DND-41 (cell line): ENCODE data around the gene FSD1L.
"Not testable (repeated sequence)": the region's sequence is repeated elsewhere in the genome, so short reads cannot be mapped to it uniquely, and the experiment has no call there.

Experiments
- ATAC-seq: fragments of 200-7000 bp; cut with Tn5 transposase; 3 replicates; pipeline ENCODE4 v1.9.1; 2021; ENCODE audit warnings: low read depth; ENCODE audit not compliant: insufficient read depth
- DNase-seq: peaks from one replicate; pipeline ENCODE4 v3.0.0-alpha.2; 2020
- H2AFZ ChIP-seq: 2 replicates; pipeline ENCODE4 v1.6.0; 2012; ENCODE audit warnings: low read depth, low read length
- H3K27ac ChIP-seq: 2 replicates; pipeline ENCODE4 v1.5.1; 2012; ENCODE audit warnings: low read length, inconsistent platforms
- H3K27me3 ChIP-seq: fragments of 200-600 bp; sonication (generic); 2 replicates; pipeline ENCODE4 v1.6.0; 2012; ENCODE audit warnings: low read length, mild to moderate bottlenecking, inconsistent platforms; ENCODE audit not compliant: insufficient read depth, poor library complexity
- H3K36me3 ChIP-seq: 2 replicates; pipeline ENCODE4 v1.5.1; 2012; ENCODE audit warnings: low read length, inconsistent platforms; ENCODE audit not compliant: insufficient read depth
- H3K4me1 ChIP-seq: 2 replicates; pipeline ENCODE4 v1.5.1; 2012; ENCODE audit warnings: mild to moderate bottlenecking, low read length; ENCODE audit not compliant: insufficient read depth
- H3K4me2 ChIP-seq: 2 replicates; pipeline ENCODE4 v1.6.0; 2012; ENCODE audit warnings: mild to moderate bottlenecking, moderate library complexity, low read length, inconsistent platforms; ENCODE audit not compliant: insufficient read depth
- H3K4me3 ChIP-seq, 2 experiments: fragments of 200-600 bp in 1 of 2; shearing (Covaris generic) in 1 of 2; 2 replicates each; pipeline ENCODE4 v1.5.1; 2012 to 2016; ENCODE audit warnings: inconsistent platforms in 2 of 2, low read length in 2 of 2, mild to moderate bottlenecking in 2 of 2, low read depth in 1 of 2, moderate library complexity in 1 of 2
- H3K79me2 ChIP-seq: 2 replicates; pipeline ENCODE4 v1.6.0; 2012; ENCODE audit warnings: low read length, inconsistent platforms; ENCODE audit not compliant: insufficient read depth
- H3K9ac ChIP-seq: 2 replicates; pipeline ENCODE4 v1.6.0; 2012; ENCODE audit warnings: low read depth, mild to moderate bottlenecking, inconsistent platforms, low read length, moderate library complexity
- H3K9me3 ChIP-seq: 2 replicates; pipeline ENCODE4 v1.5.1; 2012; ENCODE audit warnings: low read length, moderate library complexity, mild to moderate bottlenecking, inconsistent platforms; ENCODE audit not compliant: insufficient read depth, severe bottlenecking
- H4K20me1 ChIP-seq: 2 replicates; pipeline ENCODE4 v1.6.0; 2012; ENCODE audit warnings: low read length; ENCODE audit not compliant: insufficient read depth
- CTCF ChIP-seq: IDR thresholded peaks from 2 replicates; pipeline ENCODE4 v1.5.1; 2012; ENCODE audit warnings: borderline replicate concordance, low read length, moderate library complexity, mild to moderate bottlenecking; ENCODE audit not compliant: poor library complexity, severe bottlenecking; ENCODE audit errors: extremely low read depth
- EZH2 ChIP-seq: IDR thresholded peaks from 3 replicates; pipeline ENCODE4 v1.6.1; 2012; ENCODE audit warnings: borderline replicate concordance, low read depth, mild to moderate bottlenecking, moderate library complexity, low read length, inconsistent platforms; ENCODE audit not compliant: severe bottlenecking

Gene FSD1L

GRCh38 chr9:105511446-105511845 is 63.6 kb downstream of the FSD1L start:
- no peaks in the 10 kb centered on the region for H3K9me3 ChIP-seq
- H3K4me3 ChIP-seq = no peak overlapping the region
- no peaks in the 10 kb centered on the region for H3K4me1 ChIP-seq
- DNase-seq = no peak
- no peak overlapping the region for H3K9ac ChIP-seq
- H3K79me2 ChIP-seq = no peaks in the 10 kb centered on the region
- peaks cover 9% of the 10 kb centered on the region; the same call in 1 of the 2 replicates for H3K36me3 ChIP-seq
- no peak overlapping the region for H3K4me2 ChIP-seq
- H2AFZ ChIP-seq = no peak overlapping the region
- no peak overlapping the region for H3K27ac ChIP-seq
- ATAC-seq = no peak
- no peak for TF ChIP-seq EZH2
- no peak for TF ChIP-seq CTCF
- no peaks in the 10 kb centered on the region for H4K20me1 ChIP-seq
- H3K27me3 ChIP-seq = no peaks in the 10 kb centered on the region

GRCh38 chr9:105515811-105516413 is 68.1 kb downstream of the FSD1L start:
- no peaks in the 10 kb centered on the region for H3K79me2 ChIP-seq
- no peak for DNase-seq
- no peak for ATAC-seq
- TF ChIP-seq EZH2 (no peak), CTCF (no peak)
- H3K4me1 ChIP-seq = no peaks in the 10 kb centered on the region
- peaks cover 9% of the 10 kb centered on the region; the same call in 1 of the 2 replicates for H3K36me3 ChIP-seq
- no peak overlapping the region for H3K9ac ChIP-seq
- no peak overlapping the region for H3K27ac ChIP-seq
- no peaks in the 10 kb centered on the region for H3K9me3 ChIP-seq
- no peak overlapping the region for H2AFZ ChIP-seq
- no peaks in the 10 kb centered on the region for H4K20me1 ChIP-seq
- H3K27me3 ChIP-seq = no peaks in the 10 kb centered on the region
- no peak overlapping the region for H3K4me3 ChIP-seq
- no peak overlapping the region for H3K4me2 ChIP-seq

GRCh38 chr9:105519710-105520369 is 72.0 kb downstream of the FSD1L start:
- not testable (repeated sequence) for H3K9me3 ChIP-seq, H3K4me2 ChIP-seq, H3K27me3 ChIP-seq, H3K79me2 ChIP-seq, H3K36me3 ChIP-seq, H4K20me1 ChIP-seq, H3K9ac ChIP-seq, H3K4me1 ChIP-seq, H3K27ac ChIP-seq, H2AFZ ChIP-seq
- DNase-seq = peak; percentile 14
- peak; percentile 83 for ATAC-seq
- peak overlapping the region in 1 of 2 experiments; percentile 38; a peak in 1 of 4 replicates for H3K4me3 ChIP-seq

- H3K9ac ChIP-seq, DNase-seq, H2AFZ ChIP-seq, H3K9me3 ChIP-seq, H3K79me2 ChIP-seq, H3K27ac ChIP-seq, H4K20me1 ChIP-seq, H3K4me2 ChIP-seq, H3K27me3 ChIP-seq, H3K36me3 ChIP-seq, H3K4me3 ChIP-seq, ATAC-seq, H3K4me1 ChIP-seq: not testable (repeated sequence)
These were observed 73.2 kb downstream of the FSD1L start for GRCh38 chr9:105520992-105521391.

GRCh38 chr9:105522618-105523385 is 75.0 kb downstream of the FSD1L start:
- not testable (repeated sequence) for ATAC-seq, H3K4me2 ChIP-seq, DNase-seq

More at GRCh38 chr9:105522618-105523385, 75.0 kb downstream of the FSD1L start:
- H3K4me1 ChIP-seq, H3K27ac ChIP-seq, H3K36me3 ChIP-seq, H3K9ac ChIP-seq, H3K79me2 ChIP-seq, H4K20me1 ChIP-seq, H2AFZ ChIP-seq, H3K9me3 ChIP-seq, H3K27me3 ChIP-seq, H3K4me3 ChIP-seq: not testable (repeated sequence)
